H1 (cell line): ENCODE results near the gene LAD1. TPM values are rescaled to one million over a fixed set of nuclear protein-coding genes. Genes with fewer than 3 reads are reported as not detected.

ENCODE experiments used
- CTBP2 ChIP-seq: IDR thresholded peaks from 2 replicates; pipeline ENCODE4 v1.7.0; 2011; ENCODE audit warnings: borderline replicate concordance, mild to moderate bottlenecking, moderate library complexity, mixed read lengths, low read length; ENCODE audit not compliant: insufficient read depth, insufficient read length
- FOSL1 ChIP-seq: IDR thresholded peaks from 2 replicates; pipeline ENCODE4 v1.6.1; 2011; ENCODE audit warnings: mild to moderate bottlenecking, low read depth, low read length, moderate library complexity; ENCODE audit not compliant: insufficient read depth
- RNF2 ChIP-seq: fragments of 200-900, 300-1000 bp; sonication (generic); IDR thresholded peaks from 2 replicates; pipeline ENCODE4 v1.7.1; 2016; ENCODE audit warnings: borderline replicate concordance, low read depth, mild to moderate bottlenecking, antibody characterized with exemption, low read length; ENCODE audit not compliant: poor library complexity, severe bottlenecking; ENCODE audit errors: missing control alignments
- polyA plus RNA-seq, 7 experiments: library from polyadenylated mRNA; depleted of rRNA in 3 of 7; stranded (reverse) in 5 of 7; unstranded in 2 of 7; fragments of >200 nt in 5 of 7; fragments of 200-250 nt in 2 of 7; gene quantifications; 1 replicate in 5 of 7; 2 replicates in 1 of 7; 4 replicates in 1 of 7; pipeline versions ENCODE4 v1.2.1 to v1.2.3, GENCODE V29; 2011 to 2013; ENCODE audit warnings: missing spikeins in 2 of 7, mixed read lengths in 2 of 7
- total RNA-seq: library from RNA; stranded (reverse); fragmentation: NEBNext Ultra II Directional; extraction: Animal tissue kit (Norgen Biotek cat#: 25700); gene quantifications from 2 replicates; pipeline ENCODE4 v1.2.1, GENCODE V29; 2021

Gene LAD1
- total and polyA plus RNA-seq, 2 of the 8 experiments (the other 6 are each of a cell fraction or from before 2014, with no cell fraction given): 9.3 to 32.8 TPM

- TF ChIP-seq FOSL1 (no peak), RNF2 (no peak), CTBP2 (no peak)
These were observed 44.6 kb upstream of the LAD1 start (continued) for GRCh38 chr1:201443747-201444146.
